Caco-2 (cell line): ENCODE measurements around the gene ELF1. TPM values are rescaled to one million over a fixed set of nuclear protein-coding genes. Genes with fewer than 3 reads are reported as not detected.
A peak's percentile ranks its signal among the peaks of the same experiment; 100 is the strongest.

ENCODE experiments used
- Bru-seq: library from RNA; stranded (reverse); fragments of 400-500 nt; gene quantifications from one replicate; lab custom pipeline; 2021; lab: Mats Ljungman, UMichigan
- BruChase-seq, 2 experiments: library from RNA; stranded (reverse); fragments of 400-500 nt; gene quantifications; one replicate each; lab custom pipeline; 2021; lab: Mats Ljungman, UMichigan
- BruUV-seq: library from RNA; stranded (reverse); fragments of 400-500 nt; replicated peaks from 2 replicates; lab custom pipeline; 2021; lab: Mats Ljungman, UMichigan
- CTCF ChIA-PET: fragments of 300-600 bp; sonication (Branson Sonifier 250); formaldehyde crosslinking; loops from one replicate; lab custom pipeline; 2022; ENCODE audit warnings: antibody characterized with exemption; lab: Charles Lee
- POLR2A ChIA-PET: fragments of 300-600 bp; sonication (Branson Sonifier 250); formaldehyde crosslinking; loops from one replicate; lab custom pipeline; 2022; ENCODE audit warnings: antibody characterized with exemption; lab: Charles Lee
- DNase-seq, 2 experiments: peaks; one replicate each; pipeline versions ENCODE4 v3.0.0 to v3.0.0-alpha.2; 2020 to 2022
- H3K27me3 ChIP-seq: replicated peaks from 2 replicates; pipeline ENCODE4 v1.6.0; 2011; ENCODE audit warnings: low read length; ENCODE audit not compliant: control insufficient read depth, insufficient read depth
- H3K36me3 ChIP-seq: 2 replicates; pipeline ENCODE4 v1.5.1; 2011; ENCODE audit warnings: low read length; ENCODE audit not compliant: control insufficient read depth, insufficient read depth
- H3K4me1 ChIP-seq: fragments of 250-450 bp; sonication (Bioruptor Pico); 2 replicates; pipeline ENCODE4 v1.5.1; 2020; ENCODE audit warnings: mild to moderate bottlenecking
- H3K4me3 ChIP-seq: 2 replicates; pipeline ENCODE4 v1.5.1; 2011; ENCODE audit warnings: low read depth, mild to moderate bottlenecking, control low read depth, low read length
- H3K9me3 ChIP-seq: fragments of 250-450 bp; sonication (Bioruptor Pico); 2 replicates; pipeline ENCODE4 v1.5.1; 2020; ENCODE audit warnings: mild to moderate bottlenecking, moderate library complexity
- H3K27ac Mint-ChIP-seq: one replicate; pipeline ENCODE4 v1.8.0; 2022; ENCODE audit warnings: mixed read lengths; ENCODE audit not compliant: unreplicated experiment
- H3K27me3 Mint-ChIP-seq: one replicate; pipeline ENCODE4 v1.8.0; 2022; ENCODE audit warnings: mixed read lengths; ENCODE audit not compliant: insufficient read depth, unreplicated experiment
- H3K36me3 Mint-ChIP-seq: one replicate; pipeline ENCODE4 v1.8.0; 2022; ENCODE audit warnings: mild to moderate bottlenecking, mixed read lengths; ENCODE audit not compliant: insufficient read depth, unreplicated experiment
- H3K4me1 Mint-ChIP-seq: one replicate; pipeline ENCODE4 v1.8.0; 2022; ENCODE audit warnings: low read depth, mixed read lengths; ENCODE audit not compliant: unreplicated experiment
- H3K4me3 Mint-ChIP-seq: one replicate; pipeline ENCODE4 v1.8.0; 2022; ENCODE audit warnings: mild to moderate bottlenecking, moderate library complexity, mixed read lengths; ENCODE audit not compliant: unreplicated experiment
- H3K9me3 Mint-ChIP-seq: one replicate; pipeline ENCODE4 v1.8.0; 2022; ENCODE audit warnings: mixed read lengths; ENCODE audit not compliant: unreplicated experiment
- CTCF ChIP-seq, 2 experiments: fragments of 200-600 bp in 1 of 2; IDR thresholded peaks; 1 replicate in 1 of 2; 2 replicates in 1 of 2; pipeline versions ENCODE4 v1.5.1 to v1.8.0; 2011 to 2022; ENCODE audit warnings: antibody characterized with exemption in 1 of 2, control low read depth in 1 of 2, inconsistent platforms in 1 of 2, low read depth in 1 of 2, low read length in 1 of 2, mild to moderate bottlenecking in 1 of 2, moderate library complexity in 1 of 2; ENCODE audit not compliant: insufficient read depth in 1 of 2, severe bottlenecking in 1 of 2, unreplicated experiment in 1 of 2
- intact Hi-C: fragments of 100-400 bp; cut with micrococcal nuclease; formaldehyde crosslinking; loops from one replicate; pipeline ENCODE4 v1.10.0; 2022; ENCODE audit not compliant: unreplicated experiment
- long read RNA-seq: library from polyadenylated mRNA; stranded (forward); transcript quantifications from one replicate; pipeline ENCODE4 v2.0.0, GENCODE V29; 2022
- total RNA-seq: library from RNA; stranded (reverse); gene quantifications from 2 replicates; pipeline ENCODE4 v1.2.3, GENCODE V29; 2022

ELF1 gene
- total RNA-seq (108 and 116 TPM in 2 replicates), Bru-seq, nascent RNA (percentile 96 among the genes with signal in this experiment), BruChase-seq, experiment 1, labeled RNA remaining after a 2-hour chase (percentile 94 among the genes with signal in this experiment), BruChase-seq, experiment 2, labeled RNA remaining after a 6-hour chase (percentile 84 among the genes with signal in this experiment)
- long read RNA-seq, partial matches to known transcripts: 6 of 29 reads
- long read RNA-seq, other reads (novel, unspliced or antisense): 22 of 29 reads

- Mint-ChIP-seq H3K9me3 (no peaks in the 10 kb centered on the region), H3K36me3 (peaks cover 26% of the 10 kb centered on the region), H3K27ac (peak within 1 kb of the TSS; percentile 88), H3K4me1 (peaks cover 53% of the 10 kb centered on the region), H3K27me3 (no peaks in the 10 kb centered on the region), H3K4me3 (peak within 1 kb of the TSS; percentile 75)
- POLR2A ChIA-PET: no interaction called here
- DNase-seq: peak; percentile 70 to 71
- CTCF ChIA-PET: interaction anchor here (0.6 to 1.7 kb wide), 2 partner anchors 36 to 38 kb away, joined by 4 to 5 read pairs; no protein-coding TSS in a partner anchor
- H3K27me3 ChIP-seq: no peaks in the 10 kb centered on the region
- no peaks in the 10 kb centered on the region for H3K36me3 ChIP-seq
- no peaks in the 10 kb centered on the region for H3K9me3 ChIP-seq
- BruUV-seq: no TSS peak
- H3K4me3 ChIP-seq: peak within 1 kb of the TSS; percentile 26
- no peak for TF ChIP-seq CTCF (IDR thresholded peaks at IDR 0.05; ENCODE audit: insufficient read depth in 1 of 2, low read depth in 1 of 2, low read length in 1 of 2, severe bottlenecking in 1 of 2, unreplicated experiment in 1 of 2)
- intact Hi-C loops: loop anchor here (1.0 to 5.0 kb wide), 4 partner anchors 25 to 97 kb away; partner anchors contain the start of gene WBP4
- peaks cover 57% of the 10 kb centered on the region for H3K4me1 ChIP-seq
These were observed at the start of gene ELF1 for GRCh38 chr13:41019011-41019487. ELF1 (minus strand) TSS chr13:41019316; CDS start chr13:40982054, 37,262 bp downstream.

DNA sequence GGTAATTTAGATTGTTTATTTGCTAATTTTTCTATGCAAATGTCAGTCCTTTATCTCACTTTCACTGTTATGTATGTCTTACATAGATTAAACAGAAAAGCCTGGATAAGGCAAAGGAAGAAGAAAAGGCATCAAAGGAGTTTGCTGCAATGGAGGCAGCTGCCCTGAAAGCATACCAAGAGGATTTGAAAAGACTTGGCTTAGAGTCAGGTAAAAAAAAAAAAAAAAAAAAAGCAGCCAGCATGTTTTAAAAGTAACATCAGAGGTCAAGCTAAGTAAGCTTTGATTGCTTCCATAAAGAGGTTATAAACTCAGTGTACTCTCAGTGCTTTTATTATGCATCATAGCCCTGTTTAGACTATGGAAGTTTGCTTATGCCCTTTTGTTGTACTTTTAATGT, 46.0 kb upstream of the ELF1 start:
- Histone ChIP-seq H3K4me3 (no peak overlapping the region), H3K27me3 (no peaks in the 10 kb centered on the region), H3K9me3 (no peaks in the 10 kb centered on the region), H3K36me3 (peaks cover 5% of the 10 kb centered on the region; the same call in 1 of the 2 replicates), H3K4me1 (peaks cover 32% of the 10 kb centered on the region)
- no peaks in the 10 kb centered on the region for H3K27me3 Mint-ChIP-seq
- peak overlapping the region; percentile 35 for H3K4me3 Mint-ChIP-seq
- no peak for TF ChIP-seq CTCF (IDR thresholded peaks at IDR 0.05; ENCODE audit: insufficient read depth in 1 of 2, low read depth in 1 of 2, low read length in 1 of 2, severe bottlenecking in 1 of 2, unreplicated experiment in 1 of 2)
- ChIA-PET POLR2A (interaction anchor here (0.6 kb wide), 1 partner anchor 90 kb away, joined by 8 read pairs; no protein-coding TSS in a partner anchor), CTCF (interaction anchor here (0.6 kb wide), 2 partner anchors 11 to 1919 kb away, joined by 3 read pairs; no protein-coding TSS in a partner anchor)
- DNase-seq: peak in 1 of 2 experiments; percentile 48
- intact Hi-C loops: no loop called here
- no peaks in the 10 kb centered on the region for H3K9me3 Mint-ChIP-seq
- peaks cover 52% of the 10 kb centered on the region for H3K36me3 Mint-ChIP-seq
- H3K4me1 Mint-ChIP-seq: peaks cover 22% of the 10 kb centered on the region
- BruUV-seq: no TSS peak
- no peak overlapping the region for H3K27ac Mint-ChIP-seq

- Mint-ChIP-seq H3K4me3 (peak overlapping the region; percentile 35), H3K9me3 (no peaks in the 10 kb centered on the region), H3K27me3 (no peaks in the 10 kb centered on the region), H3K36me3 (peaks cover 56% of the 10 kb centered on the region), H3K27ac (no peak overlapping the region), H3K4me1 (peaks cover 22% of the 10 kb centered on the region)
- intact Hi-C loops: no loop called here
- peaks cover 5% of the 10 kb centered on the region; the same call in 1 of the 2 replicates for H3K36me3 ChIP-seq
- no peaks in the 10 kb centered on the region for H3K9me3 ChIP-seq
- H3K4me3 ChIP-seq: no peak overlapping the region
- H3K27me3 ChIP-seq: no peaks in the 10 kb centered on the region
- H3K4me1 ChIP-seq: peaks cover 32% of the 10 kb centered on the region
- CTCF ChIA-PET: interaction anchor here (0.6 kb wide), 1 partner anchor 11 kb away, joined by 3 read pairs; no protein-coding TSS in a partner anchor
- BruUV-seq: no TSS peak
- DNase-seq: no peak
- POLR2A ChIA-PET: no interaction called here
- no peak for TF ChIP-seq CTCF (IDR thresholded peaks at IDR 0.05; ENCODE audit: insufficient read depth in 1 of 2, low read depth in 1 of 2, low read length in 1 of 2, severe bottlenecking in 1 of 2, unreplicated experiment in 1 of 2)
These were observed 45.4 kb upstream of the ELF1 start for GRCh38 chr13:41064493-41064892.
